ENCODE data around the gene ADAMTS16. TPM values are rescaled to one million over a fixed set of nuclear protein-coding genes. Genes with fewer than 3 reads are reported as not detected.

Gene ADAMTS16
- total RNA-seq, 1 donor from 2014 or later = 4.1 TPM

GRCh38 chr5:5183189-5183699 lies 43.1 kb downstream of the ADAMTS16 start:
- no peak overlapping the region for H3K27ac Mint-ChIP-seq

GRCh38 chr5:5183933-5184332 lies 43.8 kb downstream of the ADAMTS16 start:
- Histone ChIP-seq H2AFZ (replicated peaks) (no peak overlapping the region), H3K9ac (no peak overlapping the region), H3K36me3 (no peaks in the 10 kb centered on the region), H3K4me1 (peaks cover 42% of the 10 kb centered on the region), H3K79me2 (ENCODE audit: low read depth) (no peaks in the 10 kb centered on the region), H3K4me3 (no peak overlapping the region), H3K4me2 (no peak overlapping the region), H3K9me3 (ENCODE audit: low read depth) (no peaks in the 10 kb centered on the region), H3K27ac (no peak overlapping the region), H4K20me1 (ENCODE audit: low read depth) (peaks cover 11% of the 10 kb centered on the region), H3F3A (ENCODE audit: low read depth) (peaks cover 16% of the 10 kb centered on the region), H3K27me3 (peaks cover 43% of the 10 kb centered on the region)
- TF ChIP-seq CTCF (IDR thresholded peaks at IDR 0.05) (no peak), EZH2 (IDR thresholded peaks at IDR 0.05) (no peak), EZH2phosphoT487 (IDR thresholded peaks at IDR 0.05) (no peak)
- H3K4me3 Mint-ChIP-seq = no peak overlapping the region
- H3K27me3 Mint-ChIP-seq (ENCODE audit: insufficient read depth, low read depth) = peaks cover 7% of the 10 kb centered on the region
- H3K36me3 Mint-ChIP-seq = peaks cover 2% of the 10 kb centered on the region
- no peak overlapping the region for H3K27ac Mint-ChIP-seq
- H3K4me1 Mint-ChIP-seq = peaks cover 36% of the 10 kb centered on the region
- no peaks in the 10 kb centered on the region for H3K9me3 Mint-ChIP-seq
- no peak for DNase-seq (ENCODE audit: low spot score)

More at GRCh38 chr5:5183189-5183699, 43.1 kb downstream of the ADAMTS16 start:
- Histone ChIP-seq H3K36me3 (no peaks in the 10 kb centered on the region), H3K4me1 (peaks cover 49% of the 10 kb centered on the region), H3K27ac (no peak overlapping the region), H3F3A (ENCODE audit: low read depth) (peaks cover 16% of the 10 kb centered on the region), H3K79me2 (ENCODE audit: low read depth) (no peaks in the 10 kb centered on the region), H3K4me2 (peak overlapping the region; percentile 45), H3K27me3 (peaks cover 43% of the 10 kb centered on the region), H4K20me1 (ENCODE audit: low read depth) (peaks cover 11% of the 10 kb centered on the region), H3K9me3 (ENCODE audit: low read depth) (no peaks in the 10 kb centered on the region), H3K4me3 (no peak overlapping the region), H2AFZ (replicated peaks) (no peak overlapping the region), H3K9ac (no peak overlapping the region)
- TF ChIP-seq CTCF (IDR thresholded peaks at IDR 0.05) = no peak
- TF ChIP-seq EZH2phosphoT487 (IDR thresholded peaks at IDR 0.05) = no peak
- no peak for TF ChIP-seq EZH2 (IDR thresholded peaks at IDR 0.05)
- no peaks in the 10 kb centered on the region for H3K9me3 Mint-ChIP-seq
- H3K36me3 Mint-ChIP-seq = peaks cover 2% of the 10 kb centered on the region
- peaks cover 7% of the 10 kb centered on the region for H3K27me3 Mint-ChIP-seq (ENCODE audit: insufficient read depth, low read depth)
- H3K4me3 Mint-ChIP-seq = peak overlapping the region; percentile 54
- peaks cover 40% of the 10 kb centered on the region for H3K4me1 Mint-ChIP-seq
- peak; percentile 64 for DNase-seq (ENCODE audit: low spot score)

- no peak overlapping the region for H3K4me2 ChIP-seq
- no peak overlapping the region for H3K27ac Mint-ChIP-seq
- TF ChIP-seq EZH2 (IDR thresholded peaks at IDR 0.05) = no peak
- no peak for TF ChIP-seq CTCF (IDR thresholded peaks at IDR 0.05)
- TF ChIP-seq EZH2phosphoT487 (IDR thresholded peaks at IDR 0.05) = no peak
- peaks cover 9% of the 10 kb centered on the region for H3K27me3 ChIP-seq
- no peaks in the 10 kb centered on the region for H3F3A ChIP-seq (ENCODE audit: low read depth)
- H3K36me3 Mint-ChIP-seq = peaks cover 2% of the 10 kb centered on the region
- H3K27me3 Mint-ChIP-seq (ENCODE audit: insufficient read depth, low read depth) = peaks cover 7% of the 10 kb centered on the region
- no peaks in the 10 kb centered on the region for H3K36me3 ChIP-seq
- H3K4me1 ChIP-seq = peaks cover 4% of the 10 kb centered on the region
- no peak overlapping the region for H3K9ac ChIP-seq
- DNase-seq (ENCODE audit: low spot score) = no peak
- no peak overlapping the region for H3K4me3 Mint-ChIP-seq
- no peaks in the 10 kb centered on the region for H3K9me3 Mint-ChIP-seq
- H3K4me1 Mint-ChIP-seq = peaks cover 5% of the 10 kb centered on the region
- H3K9me3 ChIP-seq (ENCODE audit: low read depth) = no peaks in the 10 kb centered on the region
- H4K20me1 ChIP-seq (ENCODE audit: low read depth) = no peaks in the 10 kb centered on the region
- no peak overlapping the region for H3K4me3 ChIP-seq
- no peaks in the 10 kb centered on the region for H3K79me2 ChIP-seq (ENCODE audit: low read depth)
- H2AFZ ChIP-seq (replicated peaks) = no peak overlapping the region
- no peak overlapping the region for H3K27ac ChIP-seq
Measured at GRCh38 chr5:5188376-5189050, 48.4 kb downstream of the ADAMTS16 start.

Data from neural progenitor cell (in vitro differentiated cells).